ENCODE measurements around the gene RGS1. TPM values are rescaled to one million over a fixed set of nuclear protein-coding genes. Genes with fewer than 3 reads are reported as not detected.

Gene RGS1
- total RNA-seq, 3 donors from 2014 or later = 8.9 to 82.0 (median 20.6) TPM

GRCh38 chr1:192576190-192577144, 894 bp downstream of the RGS1 start:
- no peaks in the 10 kb centered on the region for H3K9me3 ChIP-seq
- ATAC-seq (no peak), DNase-seq (no peak)
- TF ChIP-seq CTCF (IDR thresholded peaks at IDR 0.05) = no peak
- intact Hi-C loops (cut with DNase I, micrococcal nuclease) = no loop called here
- H3K4me3 ChIP-seq = no peak overlapping the region
- H3K36me3 ChIP-seq (ENCODE audit: low read depth) = peaks cover 5% of the 10 kb centered on the region
- H3K4me1 ChIP-seq (ENCODE audit: low read depth) = no peaks in the 10 kb centered on the region

- no peak for TF ChIP-seq CTCF (IDR thresholded peaks at IDR 0.05)
- DNase-seq = no peak
- no peak for ATAC-seq
- no peaks in the 10 kb centered on the region for H3K9me3 ChIP-seq
- intact Hi-C loops (cut with DNase I, micrococcal nuclease) = no loop called here
- no peak overlapping the region for H3K4me3 ChIP-seq
- H3K4me1 ChIP-seq (ENCODE audit: low read depth) = no peaks in the 10 kb centered on the region
- peaks cover 5% of the 10 kb centered on the region for H3K36me3 ChIP-seq (ENCODE audit: low read depth)
These were observed 1.9 kb downstream of the RGS1 start for GRCh38 chr1:192577145-192578140.

DNA sequence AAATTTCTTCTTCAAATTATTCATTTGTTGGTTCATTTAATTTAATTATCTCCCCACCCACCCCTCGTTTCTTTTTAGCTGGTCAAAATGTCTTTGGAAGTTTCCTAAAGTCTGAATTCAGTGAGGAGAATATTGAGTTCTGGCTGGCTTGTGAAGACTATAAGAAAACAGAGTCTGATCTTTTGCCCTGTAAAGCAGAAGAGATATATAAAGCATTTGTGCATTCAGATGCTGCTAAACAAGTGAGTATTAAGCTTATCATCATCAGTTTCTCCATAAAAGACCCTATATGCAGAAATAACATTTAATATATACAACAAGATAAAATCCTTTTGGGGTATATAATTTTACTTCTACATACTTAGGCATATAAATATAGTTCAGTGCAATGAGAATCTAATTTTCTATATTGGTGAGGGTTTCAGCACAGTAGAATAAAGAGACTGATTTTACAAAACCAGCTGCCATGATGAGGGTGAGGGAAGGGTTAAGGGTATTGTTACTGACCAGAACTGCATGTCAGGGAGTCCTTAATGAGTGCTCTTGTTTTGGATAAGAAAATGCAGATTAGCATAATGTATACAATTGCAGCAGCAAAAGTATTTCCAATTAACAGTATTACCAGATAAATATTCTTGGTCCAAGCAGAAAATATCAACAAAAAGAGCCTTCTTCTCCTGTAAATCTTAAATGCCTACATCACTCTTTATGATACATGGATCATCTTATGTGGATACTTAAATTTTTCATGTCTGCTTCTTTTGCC, 2.8 kb downstream of the RGS1 start:
- H3K4me1 ChIP-seq (ENCODE audit: low read depth) = no peaks in the 10 kb centered on the region
- intact Hi-C loops (cut with DNase I, micrococcal nuclease) = no loop called here
- TF ChIP-seq CTCF (IDR thresholded peaks at IDR 0.05) = no peak
- no peak overlapping the region for H3K4me3 ChIP-seq
- peaks cover 5% of the 10 kb centered on the region for H3K36me3 ChIP-seq (ENCODE audit: low read depth)
- no peak for DNase-seq
- no peaks in the 10 kb centered on the region for H3K9me3 ChIP-seq
- no peak for ATAC-seq

GRCh38 chr1:192579010-192579738, 3.6 kb downstream of the RGS1 start:
- H3K4me3 ChIP-seq = no peak overlapping the region
- intact Hi-C loops (cut with DNase I, micrococcal nuclease) = no loop called here
- no peaks in the 10 kb centered on the region for H3K9me3 ChIP-seq
- DNase-seq (no peak), ATAC-seq (peak; percentile 18)
- no peak for TF ChIP-seq CTCF (IDR thresholded peaks at IDR 0.05)
- peaks cover 5% of the 10 kb centered on the region for H3K36me3 ChIP-seq (ENCODE audit: low read depth)
- H3K4me1 ChIP-seq (ENCODE audit: low read depth) = no peaks in the 10 kb centered on the region

Measured in mucosa of descending colon (tissue), 3 donors.